Measurements from ENCODE around the gene PSAT1. TPM values are rescaled to one million over a fixed set of nuclear protein-coding genes. Genes with fewer than 3 reads are reported as not detected.

The PSAT1 gene
- total RNA-seq, 1 experiment from 2014 or later = 69.5 TPM

- H3K9me3 Mint-ChIP-seq (ENCODE audit: low read depth, unreplicated experiment) = no peaks in the 10 kb centered on the region
- no TSS peak for BruUV-seq (replicated peaks)
- no peak for TF ChIP-seq CTCF (IDR thresholded peaks at IDR 0.05; ENCODE audit: unreplicated experiment)
- peaks cover 38% of the 10 kb centered on the region for H3K36me3 Mint-ChIP-seq (ENCODE audit: insufficient read depth, unreplicated experiment)
- H3K4me1 Mint-ChIP-seq (ENCODE audit: low read depth, unreplicated experiment) = peaks cover 8% of the 10 kb centered on the region
- intact Hi-C loops (cut with micrococcal nuclease; ENCODE audit: unreplicated experiment) = no loop called here
- CTCF ChIA-PET = no interaction called here
- peak overlapping the region; percentile 91 for H3K4me3 Mint-ChIP-seq (ENCODE audit: low read depth, unreplicated experiment)
- no peak for DNase-seq
- H3K27me3 Mint-ChIP-seq (ENCODE audit: unreplicated experiment) = no peaks in the 10 kb centered on the region
- H3K27ac Mint-ChIP-seq (ENCODE audit: unreplicated experiment) = peak overlapping the region; percentile 95
Measured at GRCh38 chr9:78295731-78296130, 1.2 kb upstream of the PSAT1 start.

- H3K27ac Mint-ChIP-seq (ENCODE audit: unreplicated experiment) = peak overlapping the region; percentile 95
- peaks cover 8% of the 10 kb centered on the region for H3K4me1 Mint-ChIP-seq (ENCODE audit: low read depth, unreplicated experiment)
- no peaks in the 10 kb centered on the region for H3K9me3 Mint-ChIP-seq (ENCODE audit: low read depth, unreplicated experiment)
- H3K36me3 Mint-ChIP-seq (ENCODE audit: insufficient read depth, unreplicated experiment) = peaks cover 38% of the 10 kb centered on the region
- DNase-seq = peak; percentile 20
- intact Hi-C loops (cut with micrococcal nuclease; ENCODE audit: unreplicated experiment) = no loop called here
- no peak for TF ChIP-seq CTCF (IDR thresholded peaks at IDR 0.05; ENCODE audit: unreplicated experiment)
- H3K27me3 Mint-ChIP-seq (ENCODE audit: unreplicated experiment) = no peaks in the 10 kb centered on the region
- CTCF ChIA-PET = interaction anchor here (0.7 to 1.1 kb wide), 2 partner anchors 13 to 58 kb away, joined by 4 to 5 read pairs; no protein-coding TSS in a partner anchor
- BruUV-seq (replicated peaks) = no TSS peak
- H3K4me3 Mint-ChIP-seq (ENCODE audit: low read depth, unreplicated experiment) = peak overlapping the region; percentile 91
Measured at GRCh38 chr9:78296201-78296892, 578 bp upstream of the PSAT1 start.

DNA sequence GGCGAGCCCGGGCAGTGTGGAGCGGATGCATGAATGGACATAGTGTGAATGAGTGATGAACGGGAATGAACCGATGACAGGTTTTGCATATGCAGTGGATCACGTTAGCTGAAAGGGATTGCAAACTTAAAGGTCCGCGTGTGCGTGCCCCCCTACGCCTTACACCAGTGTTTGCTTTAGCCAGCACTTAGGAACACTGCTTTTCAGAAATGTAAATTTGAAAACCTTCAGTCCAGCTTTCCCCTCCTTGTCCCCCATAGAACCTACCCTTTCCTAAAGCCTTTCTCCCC, 692 bp downstream of the PSAT1 start:
- DNase-seq = no peak
- peaks cover 8% of the 10 kb centered on the region for H3K4me1 Mint-ChIP-seq (ENCODE audit: low read depth, unreplicated experiment)
- H3K27me3 Mint-ChIP-seq (ENCODE audit: unreplicated experiment) = no peaks in the 10 kb centered on the region
- intact Hi-C loops (cut with micrococcal nuclease; ENCODE audit: unreplicated experiment) = no loop called here
- H3K27ac Mint-ChIP-seq (ENCODE audit: unreplicated experiment) = peak overlapping the region; percentile 95
- H3K4me3 Mint-ChIP-seq (ENCODE audit: low read depth, unreplicated experiment) = peak overlapping the region; percentile 91
- peaks cover 43% of the 10 kb centered on the region for H3K36me3 Mint-ChIP-seq (ENCODE audit: insufficient read depth, unreplicated experiment)
- CTCF ChIA-PET = interaction anchor here (0.6 kb wide), 1 partner anchor 19 kb away, joined by 6 read pairs; no protein-coding TSS in a partner anchor
- no TSS peak for BruUV-seq (replicated peaks)
- no peak for TF ChIP-seq CTCF (IDR thresholded peaks at IDR 0.05; ENCODE audit: unreplicated experiment)
- no peaks in the 10 kb centered on the region for H3K9me3 Mint-ChIP-seq (ENCODE audit: low read depth, unreplicated experiment)

DNA sequence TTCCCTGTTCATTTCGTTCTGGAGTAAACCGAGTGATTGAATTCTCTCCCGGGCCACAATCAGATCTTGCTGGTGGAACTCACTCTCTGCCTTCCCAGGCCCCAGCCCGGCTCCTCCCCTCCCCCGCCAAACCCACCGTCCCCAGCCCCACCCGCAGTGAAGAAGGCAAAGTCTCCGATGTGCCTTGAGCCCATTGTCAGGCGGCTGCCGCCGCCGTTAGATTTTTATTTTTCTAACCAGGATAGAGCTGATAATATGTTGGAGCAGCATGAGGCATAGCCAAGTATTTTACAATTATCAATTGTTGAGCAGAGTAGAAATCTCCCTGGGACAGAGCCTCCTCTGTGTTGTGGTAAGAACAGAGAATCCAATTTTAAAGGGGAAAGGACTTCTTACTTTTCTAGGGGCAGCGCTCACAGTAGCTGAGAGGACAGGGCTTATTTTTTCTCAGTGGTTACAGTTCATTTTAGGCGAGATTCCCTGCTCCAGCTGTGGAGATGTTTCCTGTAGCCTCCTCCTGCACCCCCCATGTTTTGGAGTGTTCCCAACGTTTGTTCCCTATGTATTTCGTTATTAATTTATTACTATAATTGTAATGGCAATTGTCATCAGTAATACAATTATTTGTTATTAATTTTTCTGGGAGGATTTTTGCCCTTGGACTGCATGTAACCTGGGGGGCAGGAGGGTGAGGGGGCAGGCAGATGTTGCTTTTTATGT, 1.3 kb downstream of the PSAT1 start:
- H3K9me3 Mint-ChIP-seq (ENCODE audit: low read depth, unreplicated experiment) = no peaks in the 10 kb centered on the region
- H3K27me3 Mint-ChIP-seq (ENCODE audit: unreplicated experiment) = no peaks in the 10 kb centered on the region
- TSS peak; percentile 22 for BruUV-seq (replicated peaks)
- CTCF ChIA-PET = interaction anchor here (0.6 kb wide), 1 partner anchor 19 kb away, joined by 6 read pairs; no protein-coding TSS in a partner anchor
- H3K4me3 Mint-ChIP-seq (ENCODE audit: low read depth, unreplicated experiment) = peak overlapping the region; percentile 91
- peaks cover 43% of the 10 kb centered on the region for H3K36me3 Mint-ChIP-seq (ENCODE audit: insufficient read depth, unreplicated experiment)
- no peak for TF ChIP-seq CTCF (IDR thresholded peaks at IDR 0.05; ENCODE audit: unreplicated experiment)
- peaks cover 8% of the 10 kb centered on the region for H3K4me1 Mint-ChIP-seq (ENCODE audit: low read depth, unreplicated experiment)
- peak overlapping the region; percentile 95 for H3K27ac Mint-ChIP-seq (ENCODE audit: unreplicated experiment)
- intact Hi-C loops (cut with micrococcal nuclease; ENCODE audit: unreplicated experiment) = no loop called here
- no peak for DNase-seq

Data from Calu3 (cell line).